COR-L47 (cell line): ENCODE results near the gene UBAC2.
"Not testable (repeated sequence)": the region's sequence is repeated elsewhere in the genome, so short reads cannot be mapped to it uniquely, and the experiment has no call there.

ENCODE experiments used
- DNase-seq: peaks from one replicate; lab custom pipeline; 2025; lab: John Stamatoyannopoulos, UW

The UBAC2 gene

GRCh38 chr13:99380921-99381645, 180.4 kb downstream of the UBAC2 start:
- DNase-seq: no peak

DNA sequence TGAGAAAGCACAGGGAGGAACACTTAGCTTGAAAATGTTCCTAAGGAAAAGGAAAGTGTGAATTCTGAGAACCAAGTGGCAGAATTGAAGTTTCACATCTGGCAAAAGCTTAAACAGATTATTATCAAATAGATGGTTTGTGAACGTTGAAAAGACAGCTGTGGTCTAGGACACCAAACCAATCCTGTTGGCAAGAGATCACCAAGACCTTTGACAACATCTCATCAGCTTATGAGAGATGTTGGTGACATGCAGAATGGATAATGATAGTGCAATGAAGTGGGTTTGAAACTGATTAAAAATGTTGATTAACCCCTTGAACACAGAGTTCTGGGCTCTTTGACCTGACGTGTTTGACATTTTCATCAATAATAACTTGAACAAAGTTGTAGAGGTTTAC, 181.1 kb downstream of the UBAC2 start:
- DNase-seq: no peak

- no peak for DNase-seq
Observed at GRCh38 chr13:99382428-99383133, 181.9 kb downstream of the UBAC2 start.

GRCh38 chr13:99383511-99383921, 182.9 kb downstream of the UBAC2 start:
- DNase-seq: no peak

GRCh38 chr13:99383946-99384345, 183.3 kb downstream of the UBAC2 start:
- DNase-seq: no peak

DNA sequence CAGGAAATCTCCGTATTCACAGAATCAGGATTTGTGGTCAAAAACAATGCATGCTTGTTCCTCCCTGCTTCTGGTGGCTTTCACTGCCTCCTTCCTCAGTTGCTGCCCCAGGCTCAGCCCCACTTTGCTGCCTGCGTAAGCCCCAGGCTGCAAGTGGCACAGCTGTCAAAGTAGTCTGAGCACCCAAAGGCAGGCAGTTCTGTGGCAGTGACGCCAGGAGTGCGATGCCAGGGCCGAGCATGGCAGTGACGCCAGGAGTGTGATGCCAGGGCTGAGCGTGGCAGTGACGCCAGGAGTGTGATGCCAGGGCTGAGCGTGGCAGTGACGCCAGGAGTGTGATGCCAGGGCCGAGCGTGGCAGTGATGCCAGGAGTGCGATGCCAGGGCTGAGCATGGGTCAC, 183.8 kb downstream of the UBAC2 start:
- no peak for DNase-seq

GRCh38 chr13:99385161-99385560, 184.5 kb downstream of the UBAC2 start:
- no peak for DNase-seq

DNA sequence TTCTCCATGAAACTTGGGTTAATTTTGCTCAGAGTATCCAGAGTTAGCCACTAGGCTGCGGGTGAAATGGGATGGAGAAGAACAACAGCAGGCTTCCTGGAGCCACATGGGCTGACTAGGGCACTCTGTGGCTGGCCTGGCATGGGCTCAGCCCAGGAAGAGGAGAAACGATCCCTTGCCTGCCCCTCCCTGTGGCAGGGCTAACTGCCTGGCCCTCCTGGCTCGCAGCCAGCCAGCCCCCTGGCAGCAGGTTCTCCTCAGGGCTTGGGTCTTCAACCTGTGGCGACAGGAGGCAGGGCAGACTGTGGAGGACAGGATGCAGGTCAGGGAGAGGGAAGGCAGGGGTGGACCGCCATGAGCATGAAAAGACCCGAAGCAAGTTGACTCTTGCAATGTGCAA, 185.3 kb downstream of the UBAC2 start:
- DNase-seq: no peak

GRCh38 chr13:99386495-99386894, 185.8 kb downstream of the UBAC2 start:
- DNase-seq: no peak

DNA sequence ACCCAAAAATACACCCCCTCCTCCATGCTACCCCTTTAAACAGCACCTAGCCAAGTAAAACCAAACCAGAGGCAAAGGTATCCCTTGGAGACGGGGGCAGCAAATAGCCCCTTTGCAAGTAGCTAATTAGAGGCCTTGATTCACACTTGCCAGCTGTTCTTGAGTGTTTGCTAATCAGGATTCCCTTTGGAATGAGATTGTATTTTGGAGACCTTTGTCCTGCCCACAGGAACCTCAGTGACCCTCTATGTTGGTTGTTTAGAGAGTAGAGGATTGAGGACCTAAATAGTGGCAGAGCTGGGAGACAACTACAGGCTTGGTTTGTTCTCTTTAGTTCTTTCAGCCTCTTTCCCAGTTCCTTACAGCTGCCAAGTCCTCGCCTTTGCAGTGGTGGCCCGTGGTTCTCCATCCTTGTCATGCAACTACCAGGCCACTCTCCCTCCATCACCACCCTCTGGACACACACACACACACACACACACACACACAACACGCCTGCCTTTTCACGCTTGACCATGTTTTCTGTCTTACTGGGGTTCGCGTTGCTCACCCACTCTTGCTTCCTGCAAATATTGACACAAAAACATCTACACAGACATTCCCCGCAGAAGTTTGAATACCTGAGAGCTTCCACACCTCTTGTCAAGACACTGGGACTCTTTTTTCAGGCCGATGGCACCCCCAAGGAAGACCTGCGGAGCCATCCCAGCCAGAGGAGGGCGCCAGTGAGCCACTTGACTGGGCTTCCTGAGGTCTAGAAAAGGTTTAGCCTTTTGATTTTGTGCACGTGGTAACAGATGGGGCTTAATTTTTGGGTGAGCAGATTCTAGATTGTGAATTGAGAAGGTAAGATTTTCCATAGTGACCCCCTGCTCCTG, 186.5 kb downstream of the UBAC2 start:
- no peak for DNase-seq

DNA sequence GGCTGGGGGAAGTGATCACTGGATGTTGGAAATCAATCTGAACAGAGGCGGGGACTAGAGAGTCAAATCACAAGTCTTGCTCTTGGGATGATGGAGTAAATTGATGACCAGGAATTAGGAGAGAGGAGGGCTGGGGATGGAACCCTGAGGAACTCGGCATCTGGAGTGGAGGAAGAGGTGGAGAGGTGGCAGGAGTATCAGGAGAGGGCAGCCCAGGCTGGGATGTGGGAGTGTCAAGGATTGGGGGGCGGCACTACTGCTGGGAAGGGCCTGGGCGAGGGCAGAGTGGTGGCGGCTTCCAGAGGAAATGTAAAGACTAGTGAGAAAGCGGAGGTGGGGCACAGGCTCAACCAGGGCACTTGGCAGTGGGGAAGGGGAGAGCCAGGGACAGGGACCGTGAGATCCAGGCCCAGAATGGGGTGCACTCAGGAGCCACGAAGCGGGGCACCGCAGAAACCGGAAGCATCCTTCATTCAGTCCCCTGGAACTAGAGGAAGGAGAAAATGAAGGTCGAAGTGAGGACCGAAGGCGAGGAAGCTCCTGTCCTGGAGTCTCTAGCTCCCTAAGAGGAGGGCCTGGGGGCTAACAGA, 187.8 kb downstream of the UBAC2 start:
- no peak for DNase-seq

DNA sequence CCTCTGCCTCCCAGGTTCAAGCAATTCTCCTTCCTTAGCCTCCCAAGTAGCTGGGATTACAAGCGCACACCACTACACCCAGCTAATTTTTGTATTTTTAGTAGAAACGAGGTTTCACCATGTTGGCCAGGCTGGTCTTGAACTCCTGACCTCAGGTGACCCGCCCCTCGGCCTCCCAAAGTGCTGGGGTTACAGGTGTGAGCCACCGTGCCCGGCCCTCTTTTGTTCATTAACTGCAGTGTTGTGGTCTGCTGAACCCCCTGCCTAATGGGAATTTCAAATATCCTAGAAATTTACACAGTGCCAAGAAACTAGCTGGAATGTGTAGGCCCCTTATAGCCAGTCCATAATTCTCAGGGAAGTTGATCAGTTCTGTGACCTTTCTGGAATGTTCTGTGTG, 188.4 kb downstream of the UBAC2 start:
- not testable (repeated sequence) for DNase-seq

DNA sequence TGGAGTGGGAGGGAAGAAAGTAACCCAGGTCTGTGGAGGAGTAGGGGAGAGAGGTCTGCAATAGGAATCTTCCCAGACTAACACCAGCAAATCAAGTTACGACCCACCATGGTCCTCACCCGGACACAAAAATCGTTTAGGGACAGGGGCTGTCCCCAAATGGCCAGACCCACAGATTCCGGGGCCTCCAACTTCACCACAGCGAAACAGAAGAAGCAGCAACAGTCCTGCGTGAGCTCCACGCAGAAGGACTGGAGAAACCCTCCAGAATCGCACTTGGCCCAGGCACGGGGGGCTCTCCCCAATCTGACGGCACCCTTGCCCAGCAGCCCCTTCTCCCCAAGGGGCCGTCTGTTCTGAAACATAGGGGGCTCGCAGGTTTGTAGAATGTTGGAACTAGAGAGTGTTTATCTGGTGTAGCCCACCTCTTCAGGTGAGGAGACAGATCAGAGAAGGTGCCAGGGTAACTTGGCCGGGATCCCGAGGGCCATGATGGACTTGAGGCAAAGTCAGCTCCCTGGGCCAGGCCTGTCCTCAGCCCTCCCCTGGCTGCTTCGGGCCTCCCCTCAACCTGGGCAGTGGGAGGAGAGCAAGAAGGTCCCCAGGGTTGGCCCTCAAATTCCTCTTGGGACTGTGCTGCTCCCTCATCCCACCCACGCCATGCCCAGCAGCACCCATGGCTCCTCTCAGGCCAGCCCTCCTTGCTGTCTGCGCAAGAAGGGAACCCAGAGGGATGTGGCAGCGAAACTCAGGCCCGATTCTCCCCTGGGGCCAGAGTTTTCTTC, 189.1 kb downstream of the UBAC2 start:
- no peak for DNase-seq

DNA sequence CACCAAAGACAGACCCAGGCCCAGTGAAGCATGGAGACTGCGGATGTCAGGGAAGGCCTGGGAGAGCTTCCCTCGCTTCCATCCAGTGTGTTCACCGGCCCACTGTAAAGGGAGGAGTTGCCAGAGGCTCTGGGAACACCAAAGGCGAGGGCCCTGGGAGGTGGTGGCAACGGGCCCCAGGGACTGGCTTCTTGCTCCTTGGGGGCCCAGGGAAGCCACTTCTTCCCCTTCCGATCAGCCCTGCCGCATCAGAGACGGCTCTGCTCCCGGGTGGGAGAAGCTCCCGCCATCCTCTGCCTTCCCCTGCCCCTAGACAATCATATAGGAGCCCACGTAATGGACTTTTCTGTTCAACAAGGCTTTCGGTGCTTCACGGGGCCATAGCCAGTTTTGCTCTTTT, 189.9 kb downstream of the UBAC2 start:
- DNase-seq: no peak

DNA sequence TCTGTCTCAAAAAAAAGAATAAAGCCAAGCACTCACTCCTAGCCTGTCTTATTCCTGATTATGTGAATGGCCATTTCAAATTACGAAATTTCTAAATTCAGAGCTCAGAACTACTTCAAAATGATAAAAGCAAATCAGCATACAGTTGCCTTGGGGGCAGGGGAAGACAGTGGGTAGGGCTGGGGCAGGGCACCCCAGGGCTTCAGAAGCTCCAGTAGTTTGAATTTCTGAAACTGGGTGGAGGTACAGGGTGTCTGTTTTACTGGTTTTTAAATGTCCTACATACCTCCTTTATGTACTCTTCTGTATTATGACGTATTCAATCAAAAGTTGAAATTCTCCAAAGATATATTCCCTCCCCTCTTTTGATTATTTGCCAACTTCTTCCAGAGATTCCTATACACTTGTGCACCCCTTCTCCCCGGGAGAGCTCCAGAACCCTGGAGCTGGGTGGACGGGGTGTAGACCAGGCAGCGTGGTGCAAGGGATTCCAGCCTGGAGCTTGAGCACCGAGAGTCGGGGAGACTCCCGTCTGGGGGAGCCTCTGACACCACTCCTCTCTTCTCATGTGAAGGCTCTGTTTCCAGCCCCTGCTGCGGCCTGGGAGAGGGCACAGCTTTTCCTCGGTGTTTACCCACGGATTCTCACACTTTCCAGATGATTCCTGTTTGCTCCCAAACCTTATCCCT, 191.3 kb downstream of the UBAC2 start:
- no peak for DNase-seq

GRCh38 chr13:99392470-99393135, 191.9 kb downstream of the UBAC2 start:
- DNase-seq: no peak

- not testable (repeated sequence) for DNase-seq
Observed at GRCh38 chr13:99393391-99393790, 192.7 kb downstream of the UBAC2 start.

DNA sequence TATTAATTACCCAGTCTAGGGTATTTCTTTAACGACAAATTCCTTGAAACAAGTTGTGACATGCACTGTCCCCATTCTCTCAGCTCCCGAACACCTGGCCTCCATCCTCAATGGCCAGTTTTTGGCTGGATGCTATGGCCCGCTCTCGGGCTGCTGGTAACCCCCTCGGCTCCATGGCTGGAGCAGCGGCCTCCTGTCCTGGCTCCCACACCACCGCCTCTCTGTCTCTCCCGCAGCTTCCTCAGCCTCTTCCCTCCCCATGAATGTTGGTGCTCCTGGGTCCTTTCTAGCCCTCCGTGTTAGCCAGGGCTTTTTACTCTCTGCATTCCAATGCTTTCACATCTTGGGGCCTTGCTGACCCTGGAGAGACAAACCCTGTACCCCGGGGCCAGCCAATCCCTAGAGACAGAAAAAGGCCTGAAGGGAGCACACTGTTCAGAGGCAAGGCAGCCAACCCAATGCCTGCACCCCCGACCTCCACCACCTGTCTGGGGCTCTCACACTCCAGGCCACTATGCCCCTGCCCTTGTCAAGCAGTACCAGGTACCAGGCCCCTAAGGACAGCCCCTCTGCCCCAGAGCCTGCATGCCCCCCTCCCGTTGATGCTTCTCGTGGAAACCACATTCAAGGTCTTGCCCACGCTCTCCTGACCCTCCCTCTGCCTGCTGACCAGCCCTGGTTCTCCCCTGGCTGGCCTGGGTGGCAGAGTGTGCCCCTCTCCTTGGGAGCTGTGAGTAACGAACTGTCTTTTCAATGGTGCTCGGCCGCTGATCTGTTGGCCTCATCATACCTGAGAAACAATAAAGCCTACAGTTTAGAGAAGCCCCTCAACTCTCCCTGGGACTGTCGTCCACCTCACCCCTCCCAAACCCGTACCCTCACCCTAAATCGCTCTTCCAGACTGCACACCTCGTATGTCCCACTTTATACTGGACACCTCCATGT, 193.4 kb downstream of the UBAC2 start:
- DNase-seq: no peak

DNA sequence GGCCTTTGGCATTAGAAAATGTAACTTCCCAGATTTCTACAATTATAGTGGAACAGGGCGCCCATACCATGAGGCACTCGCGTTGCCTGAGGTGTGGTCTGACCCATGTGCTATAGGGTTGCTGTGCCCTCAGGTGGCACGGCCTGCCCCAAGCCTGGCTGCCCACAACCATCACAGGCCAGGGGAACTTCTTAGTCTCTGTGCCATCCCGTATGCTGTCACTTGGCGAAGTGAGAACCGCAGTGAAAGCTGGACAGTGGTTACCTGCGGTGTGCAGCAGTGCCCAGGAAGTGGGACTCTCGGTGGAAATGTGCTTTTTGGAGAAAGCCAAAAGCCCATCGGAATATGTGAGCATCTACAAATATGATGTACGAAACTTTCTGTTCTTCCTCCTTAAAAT, 194.8 kb downstream of the UBAC2 start:
- DNase-seq: no peak
